Measurements from ENCODE around the gene ADAM33.

The ADAM33 gene

DNA sequence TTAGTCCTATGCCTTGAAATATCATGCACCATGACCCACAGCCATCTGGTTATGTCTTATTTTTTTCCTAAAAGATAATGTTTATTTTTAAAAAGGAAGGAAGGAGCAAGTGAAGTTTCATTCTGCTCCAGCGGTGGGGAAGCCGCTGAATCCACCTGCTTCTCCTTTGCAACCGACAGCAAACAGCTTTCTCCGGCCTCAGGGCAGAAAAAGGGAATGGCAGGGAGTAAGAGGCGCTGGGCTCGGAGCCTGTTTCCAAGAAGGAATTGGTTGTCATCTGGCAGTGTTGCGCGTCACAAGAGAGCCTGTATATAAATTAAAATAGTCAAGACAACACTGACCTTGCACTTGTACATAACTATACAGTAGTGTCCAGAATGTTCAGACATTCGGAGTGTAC, 32.9 kb downstream of the ADAM33 start:
- TF ChIP-seq, protein P1, sequence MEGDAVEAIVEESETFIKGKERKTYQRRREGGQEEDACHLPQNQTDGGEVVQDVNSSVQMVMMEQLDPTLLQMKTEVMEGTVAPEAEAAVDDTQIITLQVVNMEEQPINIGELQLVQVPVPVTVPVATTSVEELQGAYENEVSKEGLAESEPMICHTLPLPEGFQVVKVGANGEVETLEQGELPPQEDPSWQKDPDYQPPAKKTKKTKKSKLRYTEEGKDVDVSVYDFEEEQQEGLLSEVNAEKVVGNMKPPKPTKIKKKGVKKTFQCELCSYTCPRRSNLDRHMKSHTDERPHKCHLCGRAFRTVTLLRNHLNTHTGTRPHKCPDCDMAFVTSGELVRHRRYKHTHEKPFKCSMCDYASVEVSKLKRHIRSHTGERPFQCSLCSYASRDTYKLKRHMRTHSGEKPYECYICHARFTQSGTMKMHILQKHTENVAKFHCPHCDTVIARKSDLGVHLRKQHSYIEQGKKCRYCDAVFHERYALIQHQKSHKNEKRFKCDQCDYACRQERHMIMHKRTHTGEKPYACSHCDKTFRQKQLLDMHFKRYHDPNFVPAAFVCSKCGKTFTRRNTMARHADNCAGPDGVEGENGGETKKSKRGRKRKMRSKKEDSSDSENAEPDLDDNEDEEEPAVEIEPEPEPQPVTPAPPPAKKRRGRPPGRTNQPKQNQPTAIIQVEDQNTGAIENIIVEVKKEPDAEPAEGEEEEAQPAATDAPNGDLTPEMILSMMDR (IDR thresholded peaks at IDR 0.05; ENCODE audit: extremely low read depth, insufficient read depth, missing control alignments) = no peak
- no peak for DNase-seq (ENCODE audit: low spot score)
- in situ Hi-C loops (cut with MboI; ENCODE audit: low pct_unique_long_range_greater_than_20kb, low sequenced_read_pairs, unreplicated experiment) = no loop called here

DNA sequence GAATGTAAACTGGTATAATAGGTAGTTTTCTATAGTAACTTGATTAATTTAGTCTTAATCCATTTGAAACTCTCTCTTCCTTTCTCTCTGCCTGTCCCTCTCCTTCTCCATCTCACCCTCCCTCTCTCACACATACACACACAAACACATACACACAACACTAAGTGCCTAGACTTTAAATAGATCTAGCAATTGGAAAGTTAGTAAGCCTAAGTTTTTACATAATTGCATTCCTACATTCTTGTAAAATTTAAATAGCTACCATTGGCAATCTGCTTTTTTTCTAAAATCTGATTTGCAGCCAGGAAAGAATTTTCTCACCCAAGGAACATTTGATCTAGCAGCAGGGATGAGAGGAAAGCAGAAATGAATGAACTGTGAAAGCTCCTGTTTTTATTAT, 34.3 kb downstream of the ADAM33 start:
- TF ChIP-seq, protein P1 (IDR thresholded peaks at IDR 0.05; ENCODE audit: extremely low read depth, insufficient read depth, missing control alignments) = no peak
- in situ Hi-C loops (cut with MboI; ENCODE audit: low pct_unique_long_range_greater_than_20kb, low sequenced_read_pairs, unreplicated experiment) = no loop called here
- DNase-seq (ENCODE audit: low spot score) = no peak

DNA sequence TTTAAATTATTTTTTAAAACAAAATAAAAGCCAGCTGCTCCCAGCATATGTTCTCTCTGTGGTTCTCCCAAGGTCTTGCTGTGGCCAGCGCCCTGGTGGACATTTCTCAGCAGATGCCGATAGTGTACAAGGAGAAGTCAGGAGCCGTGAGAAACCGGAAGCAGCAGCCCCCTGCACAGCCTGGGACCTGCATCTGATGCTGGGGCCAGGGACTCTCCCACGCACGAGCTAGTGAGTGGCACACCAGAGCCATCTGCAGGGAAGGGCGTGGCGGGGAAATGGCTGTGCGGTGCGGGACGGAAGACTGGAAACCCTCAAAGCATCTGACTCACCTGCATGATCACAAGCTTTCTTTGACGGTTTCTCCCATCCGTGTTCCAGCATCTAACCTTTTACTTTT, 35.2 kb downstream of the ADAM33 start:
- TF ChIP-seq, protein P1 (IDR thresholded peaks at IDR 0.05; ENCODE audit: extremely low read depth, insufficient read depth, missing control alignments) = no peak
- no peak for DNase-seq (ENCODE audit: low spot score)
- in situ Hi-C loops (cut with MboI; ENCODE audit: low pct_unique_long_range_greater_than_20kb, low sequenced_read_pairs, unreplicated experiment) = no loop called here

DNA sequence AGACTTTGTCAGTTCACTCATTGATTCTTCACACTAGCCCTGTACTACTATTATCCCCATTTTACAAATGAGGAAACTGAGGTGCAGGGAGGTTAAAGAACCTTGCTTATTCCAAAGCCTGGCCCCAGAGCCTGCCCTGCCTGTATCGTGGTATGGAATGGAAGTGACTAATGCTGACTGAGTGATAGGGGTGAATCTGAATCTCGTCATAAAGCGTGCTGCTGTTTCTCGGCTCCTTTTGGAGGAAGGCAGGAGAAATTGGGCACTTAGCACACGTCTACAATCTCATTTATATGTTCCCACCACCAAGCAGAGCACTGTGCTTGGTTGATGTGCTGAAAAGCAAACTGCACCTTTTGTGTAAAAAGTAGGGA, 35.8 kb downstream of the ADAM33 start:
- DNase-seq (ENCODE audit: low spot score) = no peak
- in situ Hi-C loops (cut with MboI; ENCODE audit: low pct_unique_long_range_greater_than_20kb, low sequenced_read_pairs, unreplicated experiment) = no loop called here
- TF ChIP-seq, protein P1 (IDR thresholded peaks at IDR 0.05; ENCODE audit: extremely low read depth, insufficient read depth, missing control alignments) = no peak

DNA sequence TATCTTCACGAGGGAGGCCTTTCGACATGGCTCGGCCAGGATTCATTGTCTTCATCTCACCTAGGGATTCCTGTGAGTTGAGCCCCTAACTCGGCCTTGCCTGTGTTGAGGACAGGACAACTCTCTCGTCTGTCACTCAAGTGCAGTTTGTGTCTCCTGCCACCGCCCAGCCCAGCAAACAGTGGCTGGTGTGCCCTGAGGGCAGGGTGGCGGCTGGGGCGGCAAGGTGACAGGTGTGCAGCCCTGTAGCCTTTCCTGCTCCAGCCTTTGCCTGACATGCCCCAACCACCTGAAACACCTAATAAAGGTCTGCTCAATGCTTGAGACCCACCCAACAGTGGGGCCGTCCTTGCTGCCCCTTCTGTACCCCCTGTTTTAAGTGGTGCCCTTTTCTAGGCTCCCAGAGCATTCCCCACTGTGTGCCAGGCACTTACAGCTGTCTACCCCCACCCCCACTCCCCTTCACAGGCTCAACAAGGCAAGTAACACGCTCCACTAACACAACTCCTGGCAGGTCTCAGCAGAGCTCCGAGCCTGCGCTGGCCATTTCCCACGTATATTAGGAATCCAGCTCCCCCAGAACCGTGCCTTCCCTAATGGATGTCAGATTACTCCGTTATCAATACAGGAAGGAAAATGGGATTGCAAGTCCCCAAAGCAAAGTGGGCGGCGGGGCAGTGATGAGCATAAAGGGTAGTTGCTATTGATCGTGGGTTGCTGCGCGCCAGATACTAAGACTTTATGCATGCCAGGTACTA, 36.3 kb downstream of the ADAM33 start:
- no peak for DNase-seq (ENCODE audit: low spot score)
- TF ChIP-seq, protein P1 (IDR thresholded peaks at IDR 0.05; ENCODE audit: extremely low read depth, insufficient read depth, missing control alignments) = no peak
- in situ Hi-C loops (cut with MboI; ENCODE audit: low pct_unique_long_range_greater_than_20kb, low sequenced_read_pairs, unreplicated experiment) = no loop called here

DNA sequence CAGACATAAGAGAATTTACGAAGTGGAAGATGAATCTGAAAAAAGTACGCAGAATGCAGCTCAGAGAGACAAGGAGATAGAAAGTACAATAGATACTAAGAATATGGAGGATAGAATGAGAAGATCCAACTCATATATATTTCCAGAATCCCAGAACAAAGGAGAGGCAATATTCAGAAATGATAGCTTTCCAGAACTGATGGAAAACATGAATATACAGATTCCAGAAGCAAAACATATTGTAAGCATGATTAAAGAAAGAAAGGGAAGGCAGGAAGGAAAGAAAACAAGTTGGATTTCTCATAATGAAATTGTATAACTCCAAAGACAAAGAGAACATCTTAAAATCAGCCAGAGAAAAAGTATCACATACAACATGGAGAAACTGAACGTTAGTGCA, 41.6 kb downstream of the ADAM33 start:
- in situ Hi-C loops (cut with MboI; ENCODE audit: low pct_unique_long_range_greater_than_20kb, low sequenced_read_pairs, unreplicated experiment) = no loop called here
- DNase-seq (ENCODE audit: low spot score) = no peak
- TF ChIP-seq, protein P1 (IDR thresholded peaks at IDR 0.05; ENCODE audit: extremely low read depth, insufficient read depth, missing control alignments) = no peak
